K562 (cell line): Measurements from ENCODE around the gene SUSD5. TPM values are rescaled to one million over a fixed set of nuclear protein-coding genes. Genes with fewer than 3 reads are reported as not detected.

Source experiments
- ATAC-seq: fragments of 200-7000 bp; cut with Tn5 transposase; 3 replicates; pipeline ENCODE4 v1.9.1; 2020; ENCODE audit warnings: moderate library complexity
- BruUV-seq: library from RNA; stranded (reverse); fragments of 400-500 nt; replicated peaks from 2 replicates; lab custom pipeline; 2021; lab: Mats Ljungman, UMichigan
- CTCF ChIA-PET: fragments of 300-600 bp; formaldehyde crosslinking; extraction: SDS; loops from one replicate; lab custom pipeline; 2021; ENCODE audit warnings: low intra/inter-chr PET ratio; lab: Yijun Ruan, JAX
- POLR2A ChIA-PET: fragments of 300-600, 350-650 bp; sonication (Branson Sonifier 250); formaldehyde crosslinking; extraction: SDS; loops from one replicate; lab custom pipeline; 2021; ENCODE audit warnings: antibody characterized with exemption, inconsistent platforms; lab: Yijun Ruan, JAX
- DNase-seq, 4 experiments: peaks; one replicate each; pipeline versions ENCODE4 v3.0.0 to v3.0.0-alpha.2; 2011 to 2018; ENCODE audit warnings: low spot score in 3 of 4, mixed read lengths in 3 of 4; ENCODE audit errors: extremely low read depth in 1 of 4
- FAIRE-seq: peaks from 2 replicates; lab custom pipeline; 2011; peaks lifted over from hg19 to GRCh38; lab: Jason Lieb, UNC
- H2AFZ ChIP-seq: 2 replicates; pipeline ENCODE4 v1.6.0; 2011; ENCODE audit warnings: low read depth, low read length, control low read depth, inconsistent platforms
- H3K27ac ChIP-seq: fragments of 200-600 bp; 3 replicates; pipeline ENCODE4 v1.8.0; 2011; ENCODE audit warnings: low read depth, mild to moderate bottlenecking, control low read depth, inconsistent platforms, low read length, moderate library complexity, mixed read lengths; ENCODE audit errors: extremely low read depth
- H3K27me3 ChIP-seq, 2 experiments: fragments of 300-600 bp in 1 of 2; 2 replicates in 1 of 2; 3 replicates in 1 of 2; pipeline versions ENCODE4 v1.6.0 to v1.8.0; 2011; ENCODE audit warnings: inconsistent platforms in 2 of 2, low read length in 2 of 2, mild to moderate bottlenecking in 1 of 2, mixed read lengths in 1 of 2, moderate library complexity in 1 of 2; ENCODE audit not compliant: control insufficient read depth in 2 of 2, insufficient read depth in 2 of 2
- H3K36me3 ChIP-seq: fragments of 300-600 bp; 3 replicates; pipeline ENCODE4 v1.8.0; 2011; ENCODE audit warnings: mild to moderate bottlenecking, low read length, inconsistent platforms; ENCODE audit not compliant: control insufficient read depth, insufficient read depth
- H3K4me1 ChIP-seq, 2 experiments: fragments of 200-600 bp in 1 of 2; replicated peaks in 1 of 2; 2 replicates in 1 of 2; 3 replicates in 1 of 2; pipeline versions ENCODE4 v1.5.1 to v1.8.0; 2011; ENCODE audit warnings: inconsistent platforms in 2 of 2, low read length in 2 of 2, mild to moderate bottlenecking in 1 of 2, mixed read lengths in 1 of 2, moderate library complexity in 1 of 2; ENCODE audit not compliant: control insufficient read depth in 2 of 2, insufficient read depth in 2 of 2
- H3K4me2 ChIP-seq: 2 replicates; pipeline ENCODE4 v1.6.1; 2011; ENCODE audit warnings: low read length, control low read depth, inconsistent platforms, mixed read lengths; ENCODE audit not compliant: insufficient read depth
- H3K4me3 ChIP-seq: fragments of 200-600 bp; sonication (generic), shearing (Covaris generic); 2 replicates; pipeline ENCODE4 v1.5.1; 2016; ENCODE audit warnings: control low read depth, inconsistent platforms
- H3K79me2 ChIP-seq: fragments of 200-600 bp; 3 replicates; pipeline ENCODE4 v1.8.0; 2011; ENCODE audit warnings: low read length, inconsistent platforms; ENCODE audit not compliant: control insufficient read depth, insufficient read depth
- H3K9ac ChIP-seq, 2 experiments: 2 replicates each; pipeline versions ENCODE4 v1.6.0 to v1.6.1; 2011; ENCODE audit warnings: low read depth in 2 of 2, low read length in 2 of 2, control low read depth in 1 of 2, inconsistent platforms in 1 of 2, mild to moderate bottlenecking in 1 of 2, mixed read lengths in 1 of 2; ENCODE audit not compliant: insufficient read depth in 1 of 2
- H3K9me1 ChIP-seq: one replicate; pipeline ENCODE4 v1.6.0; 2011; ENCODE audit warnings: inconsistent platforms, mild to moderate bottlenecking, low read length, moderate library complexity; ENCODE audit not compliant: control insufficient read depth, insufficient read depth
- H3K9me3 ChIP-seq: replicated peaks from 2 replicates; pipeline ENCODE4 v1.5.1; 2011; ENCODE audit warnings: low read depth, low read length, inconsistent platforms; ENCODE audit not compliant: control insufficient read depth, insufficient read depth
- H4K20me1 ChIP-seq: replicated peaks from 2 replicates; pipeline ENCODE4 v1.6.1; 2011; ENCODE audit warnings: low read length, inconsistent platforms, mixed read lengths; ENCODE audit not compliant: control insufficient read depth, insufficient read depth
- FOXA1 ChIP-seq: fragments of 450-650 bp; IDR thresholded peaks from 2 replicates; pipeline ENCODE4 v1.6.1; 2016; ENCODE audit warnings: mild to moderate bottlenecking, borderline replicate concordance
- HNRNPK ChIP-seq: fragments of 200-400 bp; formaldehyde crosslinking; IDR thresholded peaks from one replicate; pipeline ENCODE4 v1.6.1; 2018; ENCODE audit warnings: mild to moderate bottlenecking, low read depth, low read length; ENCODE audit not compliant: poor library complexity, severe bottlenecking
- HSF4 ChIP-seq: fragments of 250-450 bp; sonication (Bioruptor Pico); IDR thresholded peaks from 2 replicates; pipeline ENCODE4 v2.1.2; 2022; ENCODE audit warnings: mild to moderate bottlenecking, moderate library complexity, borderline replicate concordance
- KDM5B ChIP-seq: fragments of 200-600 bp; sonication (generic); IDR thresholded peaks from 2 replicates; pipeline ENCODE4 v1.6.1; 2012; ENCODE audit warnings: low read depth, mild to moderate bottlenecking, moderate library complexity, low read length, control low read depth, inconsistent platforms; ENCODE audit not compliant: insufficient replicate concordance
- L3MBTL2 ChIP-seq: fragments of 450-650 bp; IDR thresholded peaks from 2 replicates; pipeline ENCODE4 v1.6.1; 2016; ENCODE audit warnings: mild to moderate bottlenecking, moderate library complexity
- NCOA2 ChIP-seq, 2 experiments: fragments of 450-650 bp; IDR thresholded peaks; 2 replicates each; pipeline ENCODE4 v1.6.1; 2018; ENCODE audit warnings: mild to moderate bottlenecking in 2 of 2, moderate library complexity in 1 of 2; ENCODE audit not compliant: partially characterized antibody in 2 of 2
- POLR2A ChIP-seq: fragments of 450-650 bp; conservative IDR thresholded peaks from 2 replicates; pipeline ENCODE4 v1.6.1; 2016
- PTTG1 ChIP-seq: fragments of 450-650 bp; IDR thresholded peaks from 2 replicates; pipeline ENCODE4 v1.6.1; 2016; ENCODE audit warnings: low read depth, mild to moderate bottlenecking, missing genetic modification characterization, missing compliant biosample characterization
- SP2 ChIP-seq: IDR thresholded peaks from 2 replicates; pipeline ENCODE4 v1.6.1; 2011; ENCODE audit warnings: mild to moderate bottlenecking, low read depth, low read length, moderate library complexity; ENCODE audit not compliant: poor library complexity, severe bottlenecking; ENCODE audit errors: extremely low read depth
- U2AF2 ChIP-seq: fragments of 200-400 bp; formaldehyde crosslinking; optimal IDR thresholded peaks from 2 replicates; pipeline ENCODE3; 2017; ENCODE audit warnings: low read depth, mild to moderate bottlenecking, low read length
- ZNF263 ChIP-seq: sonication (generic); formaldehyde crosslinking; IDR thresholded peaks from 2 replicates; pipeline ENCODE4 v1.8.0; 2022; ENCODE audit warnings: mild to moderate bottlenecking, missing genetic modification reagents, borderline replicate concordance
- ZNF785 ChIP-seq: fragments of 250-450 bp; sonication (Bioruptor Pico); IDR thresholded peaks from 2 replicates; pipeline ENCODE4 v1.4.0; 2020; ENCODE audit warnings: mild to moderate bottlenecking
- WGBS: fragments of 100-300 bp; shearing (Covaris generic); methylation state at CpG from one replicate; pipeline ENCODE4 v1.1.6; 2016; ENCODE audit warnings: low coverage, mixed read lengths; ENCODE audit not compliant: insufficient coverage; ENCODE audit errors: missing lambda C conversion rate; 5-methylcytosine and 5-hydroxymethylcytosine counted together
- in situ Hi-C: fragments of 300-500 bp; cut with MboI; formaldehyde crosslinking; loops from 4 replicates; pipeline ENCODE4 v1.15.0; 2018; ENCODE audit warnings: inconsistent platforms, mixed read lengths
- intact Hi-C: fragments of 100-400 bp; cut with micrococcal nuclease; formaldehyde crosslinking; loops from 2 replicates; pipeline ENCODE4 v1.14.2; 2022
- polyA plus RNA-seq, 8 experiments: library from polyadenylated mRNA; depleted of rRNA in 4 of 8; stranded (reverse) in 5 of 8; unstranded in 3 of 8; fragments of >200 nt; fragmentation: Nextera tagmentation in 2 of 8; fragmentation: Illumina TruSeq in 1 of 8; extraction: Ambion mirVana in 2 of 8; extraction: Trizol in 1 of 8; gene quantifications; 2 replicates each; pipeline versions ENCODE4 v1.2.1 to v1.2.3, GENCODE V29; 2011 to 2014; ENCODE audit warnings: inconsistent platforms in 1 of 8, missing spikeins in 1 of 8
- total RNA-seq, 7 experiments: library from RNA; depleted of rRNA in 6 of 7; stranded (reverse); fragments of >200 nt in 6 of 7; fragmentation: Illumina TruSeq in 2 of 7; extraction: Trizol in 2 of 7; gene quantifications; 2 replicates each; pipeline versions ENCODE4 v1.2.1 to v1.2.3, GENCODE V29; 2011 to 2021; ENCODE audit warnings: low replicate concordance in 1 of 7
- TF ChIP-seq, protein P1 (sequence below), 2 experiments: fragments of 450-650 bp in 1 of 2; sonication (generic) in 1 of 2; formaldehyde crosslinking in 1 of 2; IDR thresholded peaks; 2 replicates each; pipeline versions ENCODE4 v1.7.1 to v1.9.0; 2016 to 2022; ENCODE audit warnings: inconsistent platforms in 1 of 2, mild to moderate bottlenecking in 1 of 2, missing genetic modification reagents in 1 of 2

SUSD5 gene
- total and polyA plus RNA-seq, 9 of the 15 experiments (the other 6 are each of a cell fraction or from before 2014, with no cell fraction given) = not detected

DNA sequence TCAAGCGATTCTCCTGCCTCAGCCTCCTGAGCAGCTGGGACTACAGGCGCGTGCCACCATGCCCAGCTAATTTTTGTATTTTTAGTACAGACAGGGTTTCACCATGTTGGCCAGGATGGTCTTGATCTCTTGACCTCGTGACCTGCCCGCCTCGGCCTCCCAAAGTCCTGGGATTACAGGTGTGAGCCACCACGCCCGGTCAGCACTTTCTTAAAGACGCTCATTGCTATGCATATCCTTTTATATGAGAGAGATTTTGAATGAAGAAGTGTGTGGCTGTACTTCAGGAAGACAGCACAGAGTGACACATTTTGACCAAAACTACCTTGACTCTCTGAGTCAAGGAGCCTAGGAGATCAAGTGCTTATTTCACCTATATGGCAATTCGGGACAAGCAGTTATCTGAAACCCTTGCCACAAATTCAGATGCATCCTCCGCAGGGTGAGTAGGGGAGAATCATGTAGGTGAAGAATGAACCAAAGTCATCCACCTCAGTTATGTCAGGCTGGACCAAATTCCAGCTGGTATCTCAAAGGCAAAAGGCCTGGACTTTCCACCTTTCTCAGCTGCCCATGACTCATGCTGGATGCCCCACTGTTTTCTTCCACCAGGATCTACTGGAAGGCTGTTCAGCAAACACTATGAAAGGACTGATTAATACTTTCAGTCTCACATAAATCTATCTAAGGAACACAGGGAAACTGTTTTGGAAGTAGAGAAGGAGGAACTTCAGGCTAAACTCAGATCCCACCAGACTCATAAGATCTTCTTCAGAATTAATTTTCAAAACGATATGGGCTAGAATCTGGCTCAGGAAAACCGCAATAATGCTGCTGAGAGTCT, 31.9 kb downstream of the SUSD5 start:
- in situ Hi-C loops (no loop called here), intact Hi-C loops (no loop called here)
- Histone ChIP-seq H3K9ac (no peak overlapping the region), H4K20me1 (no peaks in the 10 kb centered on the region), H3K9me1 (no peaks in the 10 kb centered on the region), H3K4me3 (no peak overlapping the region), H3K9me3 (no peaks in the 10 kb centered on the region), H3K4me2 (no peak overlapping the region), H3K27ac (no peak overlapping the region), H3K27me3 (peaks cover 7 to 16% of the 10 kb centered on the region in 2 experiments; a peak in 4 of 5 replicates), H3K79me2 (no peaks in the 10 kb centered on the region), H3K36me3 (no peaks in the 10 kb centered on the region), H2AFZ (no peak overlapping the region), H3K4me1 (no peaks in the 10 kb centered on the region)
- CTCF ChIA-PET = no interaction called here
- POLR2A ChIA-PET = interaction anchor here (0.8 to 1.2 kb wide), 2 partner anchors 11 to 962 kb away, joined by 3 read pairs; no protein-coding TSS in a partner anchor
- DNase-seq (no peak), ATAC-seq (no peak), FAIRE-seq (no peak)
- 9% methylated on average over 13 of the region's 13 CpGs for WGBS
- no TSS peak for BruUV-seq
- TF ChIP-seq HSF4 (CRISPR knock-in tag) (no peak), SP2 (no peak), NCOA2 (IDR thresholded peaks at IDR 0.05; ENCODE audit: partially characterized antibody in 2 of 2) (no peak), HNRNPK (no peak), ZNF785 (CRISPR knock-in tag) (no peak), U2AF2 (no peak), KDM5B (no peak), FOXA1 (no peak), ZNF263 (CRISPR knock-in tag) (no peak), POLR2A (no peak), L3MBTL2 (no peak), PTTG1 (no peak)
- TF ChIP-seq, protein P1, sequence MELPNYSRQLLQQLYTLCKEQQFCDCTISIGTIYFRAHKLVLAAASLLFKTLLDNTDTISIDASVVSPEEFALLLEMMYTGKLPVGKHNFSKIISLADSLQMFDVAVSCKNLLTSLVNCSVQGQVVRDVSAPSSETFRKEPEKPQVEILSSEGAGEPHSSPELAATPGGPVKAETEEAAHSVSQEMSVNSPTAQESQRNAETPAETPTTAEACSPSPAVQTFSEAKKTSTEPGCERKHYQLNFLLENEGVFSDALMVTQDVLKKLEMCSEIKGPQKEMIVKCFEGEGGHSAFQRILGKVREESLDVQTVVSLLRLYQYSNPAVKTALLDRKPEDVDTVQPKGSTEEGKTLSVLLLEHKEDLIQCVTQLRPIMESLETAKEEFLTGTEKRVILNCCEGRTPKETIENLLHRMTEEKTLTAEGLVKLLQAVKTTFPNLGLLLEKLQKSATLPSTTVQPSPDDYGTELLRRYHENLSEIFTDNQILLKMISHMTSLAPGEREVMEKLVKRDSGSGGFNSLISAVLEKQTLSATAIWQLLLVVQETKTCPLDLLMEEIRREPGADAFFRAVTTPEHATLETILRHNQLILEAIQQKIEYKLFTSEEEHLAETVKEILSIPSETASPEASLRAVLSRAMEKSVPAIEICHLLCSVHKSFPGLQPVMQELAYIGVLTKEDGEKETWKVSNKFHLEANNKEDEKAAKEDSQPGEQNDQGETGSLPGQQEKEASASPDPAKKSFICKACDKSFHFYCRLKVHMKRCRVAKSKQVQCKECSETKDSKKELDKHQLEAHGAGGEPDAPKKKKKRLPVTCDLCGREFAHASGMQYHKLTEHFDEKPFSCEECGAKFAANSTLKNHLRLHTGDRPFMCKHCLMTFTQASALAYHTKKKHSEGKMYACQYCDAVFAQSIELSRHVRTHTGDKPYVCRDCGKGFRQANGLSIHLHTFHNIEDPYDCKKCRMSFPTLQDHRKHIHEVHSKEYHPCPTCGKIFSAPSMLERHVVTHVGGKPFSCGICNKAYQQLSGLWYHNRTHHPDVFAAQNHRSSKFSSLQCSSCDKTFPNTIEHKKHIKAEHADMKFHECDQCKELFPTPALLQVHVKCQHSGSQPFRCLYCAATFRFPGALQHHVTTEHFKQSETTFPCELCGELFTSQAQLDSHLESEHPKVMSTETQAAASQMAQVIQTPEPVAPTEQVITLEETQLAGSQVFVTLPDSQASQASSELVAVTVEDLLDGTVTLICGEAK (IDR thresholded peaks at IDR 0.05) = no peak
- TF ChIP-seq, protein P1 (CRISPR knock-in tag; IDR thresholded peaks at IDR 0.05) = no peak
